H1 (cell line): ENCODE results near the gene P2RX1. TPM values are rescaled to one million over a fixed set of nuclear protein-coding genes. Genes with fewer than 3 reads are reported as not detected.

ENCODE experiments used
- CTCF ChIA-PET: fragments of 300-600 bp; sonication (Branson Sonifier 250); formaldehyde crosslinking; loops from one replicate; lab custom pipeline; 2021; ENCODE audit not compliant: partially characterized antibody; lab: Charles Lee
- POLR2A ChIA-PET: fragments of 300-600 bp; sonication (Branson Sonifier 250); formaldehyde crosslinking; loops from one replicate; lab custom pipeline; 2021; ENCODE audit warnings: inconsistent platforms; ENCODE audit not compliant: partially characterized antibody; lab: Charles Lee
- DNase-seq, 2 experiments: peaks; one replicate each; pipeline versions ENCODE4 v3.0.0 to v3.0.0-alpha.2; 2010 to 2022; ENCODE audit warnings: low spot score in 2 of 2, low read depth in 1 of 2, mixed read lengths in 1 of 2
- FAIRE-seq: peaks from 2 replicates; lab custom pipeline; 2011; peaks lifted over from hg19 to GRCh38; lab: Jason Lieb, UNC
- H2AFZ ChIP-seq: 2 replicates; pipeline ENCODE4 v1.8.1; 2012; ENCODE audit warnings: low read length, inconsistent platforms
- H2AK5ac ChIP-seq: 2 replicates; pipeline ENCODE4 v1.6.1; 2013; ENCODE audit warnings: low read depth, low read length
- H2BK120ac ChIP-seq: replicated peaks from 2 replicates; pipeline ENCODE3; 2013; ENCODE audit warnings: low read depth, low read length, inconsistent platforms
- H2BK12ac ChIP-seq: 2 replicates; pipeline ENCODE4 v1.6.1; 2013; ENCODE audit warnings: low read depth, low read length
- H2BK15ac ChIP-seq: 2 replicates; pipeline ENCODE4 v1.6.1; 2013; ENCODE audit warnings: low read length
- H2BK20ac ChIP-seq: 2 replicates; pipeline ENCODE4 v1.6.1; 2013; ENCODE audit warnings: low read length
- H2BK5ac ChIP-seq: 2 replicates; pipeline ENCODE4 v1.6.1; 2013; ENCODE audit warnings: low read depth, low read length
- H3K14ac ChIP-seq: 2 replicates; pipeline ENCODE4 v1.6.1; 2013; ENCODE audit warnings: inconsistent platforms; ENCODE audit not compliant: insufficient read length
- H3K18ac ChIP-seq: 2 replicates; pipeline ENCODE4 v1.6.1; 2013; ENCODE audit warnings: low read length; ENCODE audit errors: extremely low read depth
- H3K23ac ChIP-seq: 2 replicates; pipeline ENCODE4 v1.6.1; 2013; ENCODE audit warnings: inconsistent platforms; ENCODE audit not compliant: insufficient read length
- H3K23me2 ChIP-seq: 2 replicates; pipeline ENCODE4 v1.6.1; 2013; ENCODE audit warnings: low read depth, low read length
- H3K27ac ChIP-seq: 2 replicates; pipeline ENCODE4 v1.6.1; 2011; ENCODE audit warnings: low read depth, low read length, inconsistent platforms
- H3K27me3 ChIP-seq, 4 experiments: replicated peaks in 1 of 4; 1 replicate in 1 of 4; 2 replicates in 3 of 4; pipeline versions ENCODE4 v1.6.1 to v1.8.1; 2011 to 2013; ENCODE audit warnings: low read length in 3 of 4, mild to moderate bottlenecking in 3 of 4, inconsistent platforms in 2 of 4, mixed read lengths in 2 of 4, moderate library complexity in 1 of 4; ENCODE audit not compliant: control insufficient read depth in 3 of 4, insufficient read depth in 3 of 4; ENCODE audit errors: extremely low read depth in 1 of 4
- H3K36me3 ChIP-seq, 4 experiments: 2 replicates each; pipeline versions ENCODE4 v1.6.1 to v1.8.1; 2011 to 2013; ENCODE audit warnings: mild to moderate bottlenecking in 4 of 4, low read length in 3 of 4, moderate library complexity in 2 of 4, control low read depth in 1 of 4, inconsistent platforms in 1 of 4; ENCODE audit not compliant: insufficient read depth in 4 of 4, control insufficient read depth in 2 of 4
- H3K4ac ChIP-seq: replicated peaks from 2 replicates; pipeline ENCODE3; 2013; ENCODE audit warnings: low read length, low read depth, mixed read lengths, inconsistent platforms; ENCODE audit not compliant: insufficient read length
- H3K4me1 ChIP-seq, 4 experiments: replicated peaks in 1 of 4; 1 replicate in 1 of 4; 2 replicates in 3 of 4; pipeline versions ENCODE4 v1.6.1 to v1.8.1; 2011 to 2013; ENCODE audit warnings: low read length in 3 of 4, inconsistent platforms in 2 of 4, mixed read lengths in 1 of 4; ENCODE audit not compliant: insufficient read depth in 4 of 4, control insufficient read depth in 3 of 4
- H3K4me2 ChIP-seq, 2 experiments: 2 replicates each; pipeline versions ENCODE4 v1.6.1 to v1.8.1; 2011 to 2013; ENCODE audit warnings: low read depth in 2 of 2, low read length in 2 of 2, control low read depth in 1 of 2, inconsistent platforms in 1 of 2, mild to moderate bottlenecking in 1 of 2; ENCODE audit not compliant: insufficient read depth in 1 of 2
- H3K4me3 ChIP-seq, 4 experiments: fragments of 200-600, 300-600 bp in 1 of 4; sonication (generic), shearing (Covaris generic), sonication (Bioruptor Twin) in 1 of 4; 2 replicates each; pipeline versions ENCODE4 v1.5.1 to v1.8.1; 2011 to 2016; ENCODE audit warnings: low read length in 4 of 4, low read depth in 3 of 4, control low read depth in 2 of 4, inconsistent platforms in 2 of 4, mild to moderate bottlenecking in 2 of 4, mixed read lengths in 1 of 4, moderate library complexity in 1 of 4; ENCODE audit not compliant: insufficient read depth in 2 of 4; ENCODE audit errors: extremely low read depth in 1 of 4
- H3K56ac ChIP-seq: replicated peaks from 2 replicates; pipeline ENCODE3; 2013; ENCODE audit warnings: low read depth, mild to moderate bottlenecking, mixed read lengths, low read length, inconsistent platforms; ENCODE audit not compliant: insufficient read length
- H3K79me1 ChIP-seq: 2 replicates; pipeline ENCODE4 v1.6.1; 2013; ENCODE audit warnings: low read depth, low read length, control low read depth
- H3K79me2 ChIP-seq, 2 experiments: 2 replicates each; pipeline versions ENCODE4 v1.6.1 to v1.8.1; 2012 to 2013; ENCODE audit warnings: low read length in 2 of 2, mild to moderate bottlenecking in 2 of 2, inconsistent platforms in 1 of 2; ENCODE audit not compliant: insufficient read depth in 2 of 2, control insufficient read depth in 1 of 2
- H3K9ac ChIP-seq, 4 experiments: replicated peaks in 1 of 4; 1 replicate in 1 of 4; 2 replicates in 3 of 4; pipeline versions ENCODE4 v1.6.1 to v1.8.1; 2011 to 2013; ENCODE audit warnings: low read depth in 3 of 4, low read length in 3 of 4, control low read depth in 2 of 4, mild to moderate bottlenecking in 2 of 4, moderate library complexity in 2 of 4, inconsistent platforms in 1 of 4; ENCODE audit errors: extremely low read depth in 1 of 4
- H3K9me3 ChIP-seq, 2 experiments: 2 replicates each; pipeline versions ENCODE4 v1.6.1 to v1.8.1; 2012 to 2013; ENCODE audit warnings: mild to moderate bottlenecking in 2 of 2, moderate library complexity in 2 of 2, control low read depth in 1 of 2, inconsistent platforms in 1 of 2, low read depth in 1 of 2, low read length in 1 of 2, mixed read lengths in 1 of 2; ENCODE audit not compliant: insufficient read depth in 2 of 2
- H4K20me1 ChIP-seq, 2 experiments: replicated peaks in 1 of 2; 2 replicates each; pipeline versions ENCODE3 to v1.8.1; 2011 to 2013; ENCODE audit warnings: inconsistent platforms in 2 of 2, low read length in 2 of 2, mild to moderate bottlenecking in 1 of 2; ENCODE audit not compliant: insufficient read depth in 2 of 2, control insufficient read depth in 1 of 2
- H4K5ac ChIP-seq: 2 replicates; pipeline ENCODE4 v1.6.1; 2013; ENCODE audit warnings: low read length, low read depth, mixed read lengths, inconsistent platforms; ENCODE audit not compliant: insufficient read length
- H4K8ac ChIP-seq: 2 replicates; pipeline ENCODE4 v1.8.0; 2013; ENCODE audit warnings: mild to moderate bottlenecking, moderate library complexity, low read length, inconsistent platforms; ENCODE audit not compliant: insufficient read depth; ENCODE audit errors: extremely low read depth
- H4K91ac ChIP-seq: replicated peaks from 2 replicates; pipeline ENCODE3; 2013; ENCODE audit warnings: low read length, mixed read lengths, inconsistent platforms; ENCODE audit not compliant: insufficient read length
- CTCF ChIP-seq, 3 experiments: IDR thresholded peaks; 1 replicate in 2 of 3; 2 replicates in 1 of 3; pipeline versions ENCODE4 v1.5.1 to v1.6.1; 2011; ENCODE audit warnings: low read length in 3 of 3, mild to moderate bottlenecking in 3 of 3, inconsistent platforms in 2 of 3, low read depth in 1 of 3, moderate library complexity in 1 of 3; ENCODE audit not compliant: insufficient read depth in 1 of 3; ENCODE audit errors: control extremely low read depth in 1 of 3
- MAFK ChIP-seq: IDR thresholded peaks from 2 replicates; pipeline ENCODE4 v1.6.1; 2012; ENCODE audit warnings: low read depth, mild to moderate bottlenecking, improper control_type of control experiment, low read length
- MAX ChIP-seq: IDR thresholded peaks from 2 replicates; pipeline ENCODE4 v1.6.1; 2012; ENCODE audit warnings: inconsistent platforms
- SIN3A ChIP-seq, 2 experiments: IDR thresholded peaks in 1 of 2; conservative IDR thresholded peaks in 1 of 2; 2 replicates each; pipeline ENCODE4 v1.6.1; 2011 to 2012; ENCODE audit warnings: low read length in 2 of 2, improper control_type of control experiment in 1 of 2, low read depth in 1 of 2, mild to moderate bottlenecking in 1 of 2
- USF2 ChIP-seq: IDR thresholded peaks from 2 replicates; pipeline ENCODE4 v1.6.1; 2011; ENCODE audit warnings: low read length, improper control_type of control experiment
- WGBS, 2 experiments: shearing (Covaris generic) in 1 of 2; methylation state at CpG; one replicate each; pipeline versions ENCODE4 v1.1.6 to v1.1.7; 2013 to 2015; ENCODE audit warnings: low lambda C conversion rate in 2 of 2, mixed read lengths in 2 of 2, inconsistent platforms in 1 of 2, low coverage in 1 of 2, missing lambda C conversion rate in 1 of 2; ENCODE audit not compliant: insufficient replicate concordance in 2 of 2, insufficient coverage in 1 of 2, insufficient read length in 1 of 2; ENCODE audit errors: extremely low coverage in 1 of 2, missing lambda C conversion rate in 1 of 2; 5-methylcytosine and 5-hydroxymethylcytosine counted together
- polyA plus RNA-seq, 7 experiments: library from polyadenylated mRNA; depleted of rRNA in 3 of 7; stranded (reverse) in 5 of 7; unstranded in 2 of 7; fragments of >200 nt in 5 of 7; fragments of 200-250 nt in 2 of 7; gene quantifications; 1 replicate in 5 of 7; 2 replicates in 1 of 7; 4 replicates in 1 of 7; pipeline versions ENCODE4 v1.2.1 to v1.2.3, GENCODE V29; 2011 to 2013; ENCODE audit warnings: missing spikeins in 2 of 7, mixed read lengths in 2 of 7
- total RNA-seq: library from RNA; stranded (reverse); fragmentation: NEBNext Ultra II Directional; extraction: Animal tissue kit (Norgen Biotek cat#: 25700); gene quantifications from 2 replicates; pipeline ENCODE4 v1.2.1, GENCODE V29; 2021

The P2RX1 gene
- total and polyA plus RNA-seq, 2 of the 8 experiments (the other 6 are each of a cell fraction or from before 2014, with no cell fraction given) = 0.45 to 1.1 TPM

GRCh38 chr17:3907483-3908216, 8.6 kb downstream of the P2RX1 start:
- H3K9ac ChIP-seq = no peak overlapping the region
- peak overlapping the region; percentile 97; the same call in 1 of the 2 replicates for H2BK15ac ChIP-seq
- H3K23me2 ChIP-seq = peaks cover 5% of the 10 kb centered on the region; the same call in 1 of the 2 replicates
- no peak overlapping the region for H3K27ac ChIP-seq
- H2AFZ ChIP-seq = peak overlapping the region; percentile 49
- no peak overlapping the region for H3K23ac ChIP-seq
- 91% methylated on average over 10 of the region's 11 CpGs; no CpG with 5 or more reads in 1 of the 2 experiments for WGBS, 2 experiments
- H4K8ac ChIP-seq = peak overlapping the region; percentile 66; the same call in 1 of the 2 replicates
- peak overlapping the region; percentile 77 for H2BK120ac ChIP-seq
- H3K14ac ChIP-seq = no peak overlapping the region
- no peaks in the 10 kb centered on the region for H3K79me2 ChIP-seq
- no peaks in the 10 kb centered on the region for H4K20me1 ChIP-seq
- ChIA-PET POLR2A (interaction anchor here (0.9 to 1.2 kb wide), 5 partner anchors 9 to 67 kb away, joined by 3 to 4 read pairs (median 3); no protein-coding TSS in a partner anchor), CTCF (interaction anchor here (0.6 to 13.2 kb wide), 24 partner anchors 9 to 227 kb away, joined by 3 to 131 read pairs (median 4); partner anchors contain the start of gene NCBP3)
- H3K4me3 ChIP-seq = no peak overlapping the region
- peak overlapping the region; percentile 92 for H2BK5ac ChIP-seq
- no peak overlapping the region for H3K56ac ChIP-seq
- H2BK20ac ChIP-seq = peak overlapping the region; percentile 77; the same call in 1 of the 2 replicates
- peak overlapping the region; percentile 61 for H4K91ac ChIP-seq
- DNase-seq = no peak
- H3K9me3 ChIP-seq = no peaks in the 10 kb centered on the region
- peak overlapping the region; percentile 87 for H3K18ac ChIP-seq
- no peak overlapping the region; the same call in 1 of the 2 replicates for H2AK5ac ChIP-seq
- H3K79me1 ChIP-seq = no peaks in the 10 kb centered on the region
- no peaks in the 10 kb centered on the region for H3K27me3 ChIP-seq
- H3K4ac ChIP-seq = peak overlapping the region; percentile 57
- FAIRE-seq = no peak
- peaks cover 0 to 31% (median 25%) of the 10 kb centered on the region in 4 experiments; a peak in 6 of 7 replicates for H3K4me1 ChIP-seq
- no peak overlapping the region for H4K5ac ChIP-seq
- H3K36me3 ChIP-seq = 0 out of 8 replicates have a peak, but pooled peaks cover 0 to 2% (median 0%) of the 10 kb centered on the region in 4 experiments
- peak overlapping the region; percentile 97; the same call in 1 of the 2 replicates for H2BK12ac ChIP-seq
- peak overlapping the region in 1 of 2 experiments; percentile 11; a peak in 1 of 4 replicates for H3K4me2 ChIP-seq
- 0 out of 4 replicates have a peak, but pooled peaks of 1 of the 2 experiments have one; percentile 31 for TF ChIP-seq SIN3A (conservative IDR thresholded peaks at IDR 0.05 in 1 of 2, IDR thresholded peaks at IDR 0.05 in 1 of 2; ENCODE audit: low read depth in 1 of 2, low read length in 2 of 2)
- TF ChIP-seq USF2 = peak; percentile 57; the same call in 1 of the 2 replicates
- peak; percentile 78 for TF ChIP-seq MAX
- TF ChIP-seq MAFK = no peak
- TF ChIP-seq CTCF (IDR thresholded peaks at IDR 0.05; ENCODE audit: control extremely low read depth in 1 of 3, insufficient read depth in 1 of 3, low read depth in 1 of 3, low read length in 3 of 3) = peak; percentile 69 to 75 (median 73)
